HG03064 (cell line): ENCODE data around the gene RANBP3.
"Not testable (repeated sequence)": the region's sequence is repeated elsewhere in the genome, so short reads cannot be mapped to it uniquely, and the experiment has no call there.

Experiments
- ATAC-seq: cut with Tn5 transposase; IDR thresholded peaks from one replicate; pipeline ENCODE4 v1.9.1; 2021; ENCODE audit warnings: low read depth; ENCODE audit not compliant: unreplicated experiment

The RANBP3 gene

GRCh38 chr19:5967994-5968430, 9.9 kb downstream of the RANBP3 start:
- ATAC-seq = peak; percentile 60

DNA sequence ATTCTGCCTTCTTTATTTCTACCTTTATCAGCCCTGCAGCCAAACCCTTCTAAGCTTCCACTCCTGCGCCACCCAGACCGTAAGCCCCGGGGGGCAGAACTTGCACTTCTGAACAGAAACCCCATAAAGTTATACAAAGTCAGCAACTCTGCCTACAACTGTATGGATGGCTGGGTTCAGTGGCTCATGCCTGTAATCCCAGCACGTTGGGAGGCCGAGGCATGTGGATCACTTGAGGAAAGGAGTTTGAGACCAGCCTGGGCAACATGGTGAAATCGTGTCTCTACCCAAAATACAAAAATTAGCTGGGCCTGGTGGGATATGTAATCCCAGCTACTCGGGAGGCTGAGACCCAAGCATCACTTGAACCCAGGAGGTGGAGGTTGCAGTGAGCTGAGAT, 10.4 kb downstream of the RANBP3 start:
- ATAC-seq = no peak

DNA sequence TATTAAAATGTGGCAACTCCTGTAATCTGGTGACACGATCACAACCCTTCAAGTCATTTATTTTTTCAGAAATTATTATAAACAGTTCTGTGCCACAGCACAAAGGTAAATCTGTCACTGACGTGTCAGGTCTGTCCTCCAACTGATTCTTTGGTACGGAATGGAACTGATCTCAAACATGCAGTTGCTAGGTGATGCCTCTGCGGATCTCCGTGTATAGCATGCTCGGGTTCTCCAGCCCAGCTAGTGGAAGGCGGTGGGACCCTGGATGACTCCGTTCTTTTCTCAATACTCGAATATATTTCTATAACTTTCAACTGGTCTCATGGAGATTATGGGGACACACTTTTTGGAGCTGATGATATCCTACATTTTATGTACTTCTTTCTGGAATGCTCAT, 11.0 kb downstream of the RANBP3 start:
- ATAC-seq = no peak

GRCh38 chr19:5966215-5966614, 11.7 kb downstream of the RANBP3 start:
- ATAC-seq = no peak

GRCh38 chr19:5964816-5965565, 12.9 kb downstream of the RANBP3 start:
- no peak for ATAC-seq

GRCh38 chr19:5963855-5964254, 14.1 kb downstream of the RANBP3 start:
- ATAC-seq = no peak

GRCh38 chr19:5963259-5963658, 14.7 kb downstream of the RANBP3 start:
- ATAC-seq = not testable (repeated sequence)

DNA sequence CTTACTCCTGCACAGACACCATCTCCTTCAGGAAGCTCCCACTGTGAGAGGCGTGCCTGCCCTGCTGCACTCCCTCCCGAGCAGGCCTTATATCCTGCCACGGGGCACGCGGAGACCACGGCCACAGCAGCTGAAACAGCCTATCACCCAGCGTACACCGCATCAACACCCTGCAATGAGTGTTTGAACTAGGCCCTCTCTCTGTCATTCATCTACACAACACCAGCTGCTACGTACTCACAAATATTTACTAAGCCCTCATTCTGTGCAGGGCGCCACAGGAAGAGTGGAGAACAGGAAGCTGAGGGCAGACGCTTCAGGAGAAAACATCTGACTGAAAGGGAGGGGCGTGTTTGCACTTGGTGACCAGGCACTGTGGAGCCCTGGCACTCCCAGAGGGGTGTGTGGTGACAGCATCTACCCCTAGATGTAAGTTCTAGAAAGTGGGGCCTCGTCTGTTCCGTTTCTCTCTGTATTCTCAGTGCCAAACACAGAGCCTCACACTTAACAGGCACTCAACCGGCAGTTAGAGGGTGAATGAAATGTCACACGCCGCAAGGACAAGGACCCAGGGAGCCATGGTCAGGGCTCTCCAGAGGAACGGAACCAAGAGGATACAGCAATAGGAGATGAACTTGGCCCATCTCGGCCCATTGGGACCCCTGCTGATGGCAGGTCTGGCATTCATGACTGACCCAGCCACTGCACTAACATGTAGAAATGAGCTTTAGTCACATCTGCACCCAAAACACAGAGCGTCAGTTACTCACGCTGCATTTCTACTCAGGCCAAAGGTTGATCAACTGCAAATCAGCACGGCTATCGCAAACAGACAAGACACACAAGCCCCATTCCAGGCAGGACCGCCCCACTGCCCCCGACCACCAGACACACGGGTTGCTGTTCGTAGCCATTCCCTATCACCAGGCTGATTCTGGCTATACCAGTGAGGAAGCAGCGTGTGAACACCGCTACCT, 15.7 kb downstream of the RANBP3 start:
- ATAC-seq = no peak

- not testable (repeated sequence) for ATAC-seq
Observed at GRCh38 chr19:5961641-5961968, 16.3 kb downstream of the RANBP3 start.

GRCh38 chr19:5960005-5961001, 17.6 kb downstream of the RANBP3 start:
- ATAC-seq = no peak

DNA sequence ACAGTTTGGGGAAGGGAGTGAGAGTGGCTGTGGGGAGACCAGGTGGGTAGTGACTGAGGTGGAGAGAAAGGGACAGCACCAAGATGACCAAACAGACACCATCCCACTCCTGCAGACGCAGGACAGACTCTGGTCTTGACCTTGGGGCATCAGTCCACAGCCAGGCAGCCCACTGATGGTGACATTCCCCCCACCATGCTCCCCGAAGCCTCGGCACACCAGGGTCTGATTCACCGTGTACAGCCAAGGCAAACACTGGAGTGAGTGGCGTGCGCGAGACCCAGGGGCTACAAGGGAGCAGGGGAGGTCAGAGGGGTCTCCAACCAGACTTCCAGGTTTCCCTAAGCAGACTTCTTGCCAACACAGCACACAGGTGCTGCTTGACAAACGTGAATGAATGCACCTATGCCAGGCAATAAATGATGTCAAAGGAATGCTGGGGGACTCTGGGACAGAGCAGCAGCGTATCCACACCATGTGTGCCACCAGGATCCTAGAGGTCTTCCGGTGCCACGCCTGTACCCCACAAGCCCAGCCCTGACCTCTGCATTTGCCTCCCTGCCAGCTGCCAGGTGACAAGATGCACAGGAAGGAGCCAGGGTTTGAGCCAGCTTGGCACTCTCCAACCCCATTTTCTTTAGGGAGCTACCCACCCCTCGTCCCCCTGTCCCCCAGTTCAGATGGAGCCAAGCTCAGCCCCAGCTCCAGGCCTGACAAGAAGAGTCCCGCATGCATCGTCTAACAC, 18.5 kb downstream of the RANBP3 start:
- ATAC-seq = no peak

- ATAC-seq = no peak
Observed at GRCh38 chr19:5958851-5959122, 19.2 kb downstream of the RANBP3 start.

GRCh38 chr19:5958074-5958850, 19.7 kb downstream of the RANBP3 start:
- ATAC-seq = no peak

DNA sequence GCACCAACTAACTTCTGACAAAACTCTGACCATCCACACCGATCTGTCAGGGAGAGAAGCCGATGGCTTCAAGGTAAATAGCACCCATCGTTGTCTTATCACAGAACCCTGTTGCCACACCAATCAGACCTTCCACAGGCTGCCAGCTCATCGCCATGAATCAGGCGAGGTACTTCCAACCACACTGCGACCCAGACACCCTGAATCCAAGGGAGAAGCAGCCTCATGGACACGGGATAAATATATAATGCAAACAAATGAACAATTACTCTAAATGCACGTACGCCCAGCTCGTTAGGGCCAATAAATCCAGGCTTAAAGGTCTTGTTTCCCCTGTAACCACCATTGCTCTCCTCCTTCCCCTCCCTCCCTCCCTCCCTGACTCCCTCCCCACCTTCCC, 20.8 kb downstream of the RANBP3 start:
- no peak for ATAC-seq

DNA sequence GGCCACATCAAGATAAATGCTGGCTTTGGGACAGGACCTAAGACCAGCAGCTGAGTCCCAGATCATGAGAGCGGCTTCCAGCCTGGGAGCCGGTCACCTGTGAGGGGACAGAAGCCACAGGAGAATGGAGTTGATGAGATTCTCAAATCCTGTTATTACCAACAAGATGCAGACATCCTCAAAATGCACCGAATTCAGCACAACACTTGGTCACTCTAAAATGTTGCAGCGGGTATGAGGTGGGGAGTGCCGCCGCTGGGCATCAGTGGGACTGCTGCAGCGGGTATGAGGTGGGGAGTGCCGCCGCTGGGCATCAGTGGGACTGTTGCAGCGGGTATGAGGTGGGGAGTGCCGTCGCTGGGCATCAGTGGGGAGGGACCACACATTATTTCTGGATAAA, 21.2 kb downstream of the RANBP3 start:
- ATAC-seq = no peak

GRCh38 chr19:5956323-5956722, 21.6 kb downstream of the RANBP3 start:
- no peak for ATAC-seq

- ATAC-seq = no peak
Observed at GRCh38 chr19:5955636-5955935, 22.4 kb downstream of the RANBP3 start.

GRCh38 chr19:5954293-5954692, 23.6 kb downstream of the RANBP3 start:
- no peak for ATAC-seq

GRCh38 chr19:5953680-5954213, 24.2 kb downstream of the RANBP3 start:
- no peak for ATAC-seq
